ENCODE measurements around the gene CTSF. TPM values are rescaled to one million over a fixed set of nuclear protein-coding genes. Genes with fewer than 3 reads are reported as not detected.
"Not testable (repeated sequence)": the region's sequence is repeated elsewhere in the genome, so short reads cannot be mapped to it uniquely, and the experiment has no call there.

The CTSF gene
- total RNA-seq, 1 experiment from 2014 or later = 4.9 TPM

DNA sequence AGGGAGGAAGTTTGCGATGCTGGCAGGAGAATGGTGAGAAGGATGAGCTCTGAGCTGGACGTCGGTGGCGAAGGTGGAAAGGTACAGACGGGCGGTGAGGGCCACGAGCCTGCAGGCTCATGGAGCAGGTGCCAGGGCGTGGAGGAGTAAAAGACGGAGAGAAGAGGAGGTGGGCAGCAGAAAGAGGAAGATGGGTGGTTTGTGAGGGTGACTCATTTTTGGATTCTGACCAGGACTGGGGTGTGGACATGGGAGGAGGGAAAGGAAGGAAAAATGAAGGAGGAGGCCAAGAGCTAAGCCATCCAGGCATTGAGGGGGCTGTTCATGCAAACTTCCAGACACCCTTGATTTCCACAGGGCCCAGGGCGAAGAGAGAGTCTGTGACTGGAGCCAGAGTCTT lies 26.0 kb downstream of the CTSF start:
- Mint-ChIP-seq H3K9me3 (no peaks in the 10 kb centered on the region), H3K4me1 (peaks cover 27% of the 10 kb centered on the region), H3K36me3 (peaks cover 2% of the 10 kb centered on the region; the same call in 1 of the 2 replicates), H3K27ac (no peak overlapping the region), H3K4me3 (no peak overlapping the region), H3K27me3 (ENCODE audit: low read depth) (no peaks in the 10 kb centered on the region)
- no peak for TF ChIP-seq RELA (CRISPR knock-in tag; IDR thresholded peaks at IDR 0.05; ENCODE audit: borderline replicate concordance)
- TF ChIP-seq KAT7 (CRISPR knock-in tag; IDR thresholded peaks at IDR 0.05; ENCODE audit: borderline replicate concordance) = no peak
- TF ChIP-seq, protein P1, sequence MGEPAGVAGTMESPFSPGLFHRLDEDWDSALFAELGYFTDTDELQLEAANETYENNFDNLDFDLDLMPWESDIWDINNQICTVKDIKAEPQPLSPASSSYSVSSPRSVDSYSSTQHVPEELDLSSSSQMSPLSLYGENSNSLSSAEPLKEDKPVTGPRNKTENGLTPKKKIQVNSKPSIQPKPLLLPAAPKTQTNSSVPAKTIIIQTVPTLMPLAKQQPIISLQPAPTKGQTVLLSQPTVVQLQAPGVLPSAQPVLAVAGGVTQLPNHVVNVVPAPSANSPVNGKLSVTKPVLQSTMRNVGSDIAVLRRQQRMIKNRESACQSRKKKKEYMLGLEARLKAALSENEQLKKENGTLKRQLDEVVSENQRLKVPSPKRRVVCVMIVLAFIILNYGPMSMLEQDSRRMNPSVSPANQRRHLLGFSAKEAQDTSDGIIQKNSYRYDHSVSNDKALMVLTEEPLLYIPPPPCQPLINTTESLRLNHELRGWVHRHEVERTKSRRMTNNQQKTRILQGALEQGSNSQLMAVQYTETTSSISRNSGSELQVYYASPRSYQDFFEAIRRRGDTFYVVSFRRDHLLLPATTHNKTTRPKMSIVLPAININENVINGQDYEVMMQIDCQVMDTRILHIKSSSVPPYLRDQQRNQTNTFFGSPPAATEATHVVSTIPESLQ (CRISPR knock-in tag; IDR thresholded peaks at IDR 0.05) = no peak
- TF ChIP-seq GRHL2 (CRISPR knock-in tag; IDR thresholded peaks at IDR 0.05; ENCODE audit: insufficient replicate concordance, severe bottlenecking) = no peak
- no peak for TF ChIP-seq TEAD1 (CRISPR knock-in tag; IDR thresholded peaks at IDR 0.05)
- TF ChIP-seq FOXP4 (CRISPR knock-in tag; IDR thresholded peaks at IDR 0.05) = no peak
- TF ChIP-seq E2F4 (CRISPR knock-in tag; IDR thresholded peaks at IDR 0.05; ENCODE audit: borderline replicate concordance, low read depth) = no peak
- CTCF ChIA-PET = interaction anchor here (0.9 to 2.5 kb wide), 2 partner anchors 103 to 136 kb away, joined by 3 to 7 read pairs; partner anchors contain the start of gene MRPL11
- no peak for ATAC-seq
- POLR2A ChIA-PET = no interaction called here
- DNase-seq (ENCODE audit: low spot score) = no peak

GRCh38 chr11:66541892-66542291 lies 26.5 kb downstream of the CTSF start:
- Mint-ChIP-seq H3K36me3 (peaks cover 4% of the 10 kb centered on the region; the same call in 1 of the 2 replicates), H3K4me1 (peaks cover 23% of the 10 kb centered on the region), H3K27ac (no peak overlapping the region), H3K9me3 (no peaks in the 10 kb centered on the region), H3K27me3 (ENCODE audit: low read depth) (no peaks in the 10 kb centered on the region), H3K4me3 (no peak overlapping the region)
- TF ChIP-seq CBFB (CRISPR knock-in tag; IDR thresholded peaks at IDR 0.05; ENCODE audit: low read depth) (no peak), ZNF671 (CRISPR knock-in tag; IDR thresholded peaks at IDR 0.05) (no peak), HMGA2 (CRISPR knock-in tag; IDR thresholded peaks at IDR 0.05) (no peak), ZNF219 (CRISPR knock-in tag; IDR thresholded peaks at IDR 0.05; ENCODE audit: borderline replicate concordance) (no peak), TEAD4 (CRISPR knock-in tag; IDR thresholded peaks at IDR 0.05) (no peak), ZNF425 (CRISPR knock-in tag; conservative IDR thresholded peaks at IDR 0.05) (no peak), NR2C2 (CRISPR knock-in tag; IDR thresholded peaks at IDR 0.05) (no peak), ESRRA (CRISPR knock-in tag; IDR thresholded peaks at IDR 0.05; ENCODE audit: borderline replicate concordance) (no peak)
- TF ChIP-seq, protein P2, sequence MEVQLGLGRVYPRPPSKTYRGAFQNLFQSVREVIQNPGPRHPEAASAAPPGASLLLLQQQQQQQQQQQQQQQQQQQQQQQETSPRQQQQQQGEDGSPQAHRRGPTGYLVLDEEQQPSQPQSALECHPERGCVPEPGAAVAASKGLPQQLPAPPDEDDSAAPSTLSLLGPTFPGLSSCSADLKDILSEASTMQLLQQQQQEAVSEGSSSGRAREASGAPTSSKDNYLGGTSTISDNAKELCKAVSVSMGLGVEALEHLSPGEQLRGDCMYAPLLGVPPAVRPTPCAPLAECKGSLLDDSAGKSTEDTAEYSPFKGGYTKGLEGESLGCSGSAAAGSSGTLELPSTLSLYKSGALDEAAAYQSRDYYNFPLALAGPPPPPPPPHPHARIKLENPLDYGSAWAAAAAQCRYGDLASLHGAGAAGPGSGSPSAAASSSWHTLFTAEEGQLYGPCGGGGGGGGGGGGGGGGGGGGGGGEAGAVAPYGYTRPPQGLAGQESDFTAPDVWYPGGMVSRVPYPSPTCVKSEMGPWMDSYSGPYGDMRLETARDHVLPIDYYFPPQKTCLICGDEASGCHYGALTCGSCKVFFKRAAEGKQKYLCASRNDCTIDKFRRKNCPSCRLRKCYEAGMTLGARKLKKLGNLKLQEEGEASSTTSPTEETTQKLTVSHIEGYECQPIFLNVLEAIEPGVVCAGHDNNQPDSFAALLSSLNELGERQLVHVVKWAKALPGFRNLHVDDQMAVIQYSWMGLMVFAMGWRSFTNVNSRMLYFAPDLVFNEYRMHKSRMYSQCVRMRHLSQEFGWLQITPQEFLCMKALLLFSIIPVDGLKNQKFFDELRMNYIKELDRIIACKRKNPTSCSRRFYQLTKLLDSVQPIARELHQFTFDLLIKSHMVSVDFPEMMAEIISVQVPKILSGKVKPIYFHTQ (CRISPR knock-in tag; IDR thresholded peaks at IDR 0.05) = no peak
- TF ChIP-seq, protein P3, sequence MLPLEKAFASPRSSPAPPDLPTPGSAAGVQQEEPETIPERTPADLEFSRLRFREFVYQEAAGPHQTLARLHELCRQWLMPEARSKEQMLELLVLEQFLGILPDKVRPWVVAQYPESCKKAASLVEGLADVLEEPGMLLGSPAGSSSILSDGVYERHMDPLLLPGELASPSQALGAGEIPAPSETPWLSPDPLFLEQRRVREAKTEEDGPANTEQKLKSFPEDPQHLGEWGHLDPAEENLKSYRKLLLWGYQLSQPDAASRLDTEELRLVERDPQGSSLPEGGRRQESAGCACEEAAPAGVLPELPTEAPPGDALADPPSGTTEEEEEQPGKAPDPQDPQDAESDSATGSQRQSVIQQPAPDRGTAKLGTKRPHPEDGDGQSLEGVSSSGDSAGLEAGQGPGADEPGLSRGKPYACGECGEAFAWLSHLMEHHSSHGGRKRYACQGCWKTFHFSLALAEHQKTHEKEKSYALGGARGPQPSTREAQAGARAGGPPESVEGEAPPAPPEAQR (CRISPR knock-in tag; IDR thresholded peaks at IDR 0.05) = no peak
- TF ChIP-seq, protein P4, sequence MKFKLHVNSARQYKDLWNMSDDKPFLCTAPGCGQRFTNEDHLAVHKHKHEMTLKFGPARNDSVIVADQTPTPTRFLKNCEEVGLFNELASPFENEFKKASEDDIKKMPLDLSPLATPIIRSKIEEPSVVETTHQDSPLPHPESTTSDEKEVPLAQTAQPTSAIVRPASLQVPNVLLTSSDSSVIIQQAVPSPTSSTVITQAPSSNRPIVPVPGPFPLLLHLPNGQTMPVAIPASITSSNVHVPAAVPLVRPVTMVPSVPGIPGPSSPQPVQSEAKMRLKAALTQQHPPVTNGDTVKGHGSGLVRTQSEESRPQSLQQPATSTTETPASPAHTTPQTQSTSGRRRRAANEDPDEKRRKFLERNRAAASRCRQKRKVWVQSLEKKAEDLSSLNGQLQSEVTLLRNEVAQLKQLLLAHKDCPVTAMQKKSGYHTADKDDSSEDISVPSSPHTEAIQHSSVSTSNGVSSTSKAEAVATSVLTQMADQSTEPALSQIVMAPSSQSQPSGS (CRISPR knock-in tag; IDR thresholded peaks at IDR 0.05; ENCODE audit: borderline replicate concordance, low read depth) = no peak
- no peak for ATAC-seq
- ChIA-PET POLR2A (no interaction called here), CTCF (interaction anchor here (0.9 to 2.5 kb wide), 2 partner anchors 103 to 137 kb away, joined by 3 to 7 read pairs; partner anchors contain the start of gene MRPL11)
- no peak for DNase-seq (ENCODE audit: low spot score)

DNA sequence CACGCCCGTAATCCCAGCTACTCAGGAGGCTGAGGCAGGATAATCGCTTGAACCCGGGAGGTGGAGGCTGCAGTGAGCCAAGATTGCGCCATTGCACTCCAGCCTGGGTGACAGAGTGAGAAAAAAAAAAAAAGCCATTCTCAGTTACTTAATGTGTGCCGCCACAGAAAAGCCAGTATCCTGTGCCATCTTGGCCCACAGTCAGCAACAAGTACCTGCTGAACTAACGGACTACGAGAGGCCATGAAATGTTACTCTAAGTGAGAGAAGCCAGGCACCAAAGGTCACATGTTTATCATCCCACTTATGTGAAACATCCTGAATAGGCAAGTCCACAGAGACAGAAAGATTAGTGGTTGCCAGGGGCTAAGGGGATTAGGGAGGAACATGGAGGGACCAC lies 27.8 kb downstream of the CTSF start:
- H3K4me3 Mint-ChIP-seq; ATAC-seq; H3K27ac Mint-ChIP-seq; H3K27me3 Mint-ChIP-seq (ENCODE audit: low read depth); H3K9me3 Mint-ChIP-seq; DNase-seq (ENCODE audit: low spot score): not testable (repeated sequence)
- ChIA-PET POLR2A (interaction anchor here (0.7 kb wide), 1 partner anchor 61 kb away, joined by 9 read pairs; no protein-coding TSS in a partner anchor), CTCF (interaction anchor here (0.7 to 1.0 kb wide), 2 partner anchors 138 to 291 kb away, joined by 3 to 4 read pairs; partner anchors contain the start of gene RBM4B)
- Mint-ChIP-seq H3K36me3 (peaks cover 10% of the 10 kb centered on the region), H3K4me1 (peaks cover 20% of the 10 kb centered on the region)

All from WTC11 (cell line).